Pancreas (tissue), 10 donors: ENCODE measurements around the gene ALPL. TPM values are rescaled to one million over a fixed set of nuclear protein-coding genes. Genes with fewer than 3 reads are reported as not detected.

ENCODE experiments used
- ATAC-seq, 4 donors: fragments of 200-7000 bp; cut with Tn5 transposase; one replicate each; pipeline versions ENCODE4 v1.8.0 to v1.9.1; 2020; ENCODE audit warnings: mild to moderate bottlenecking in 4 of 4, moderate library complexity in 4 of 4
- DNase-seq, 6 donors: peaks; one replicate each; pipeline ENCODE4 v3.0.0-alpha.2; 2020
- FAIRE-seq: peaks from 2 replicates; lab custom pipeline; 2012; peaks lifted over from hg19 to GRCh38; lab: Jason Lieb, UNC
- H3K27ac ChIP-seq, 4 donors: fragments of 200-600 bp; sonication (generic); 1 replicate in 3 of 4; 2 replicates in 1 of 4; pipeline versions ENCODE4 v1.5.0 to v1.8.0; 2020
- H3K27me3 ChIP-seq, 4 donors: fragments of 200-600 bp; one replicate each; pipeline ENCODE4 v1.8.0; 2021
- H3K36me3 ChIP-seq, 3 donors: fragments of 200-600 bp; sonication (generic) in 1 of 3; one replicate each; pipeline versions ENCODE4 v1.5.0 to v1.8.0; 2020 to 2021
- H3K4me1 ChIP-seq, 3 donors: fragments of 200-600 bp; one replicate each; pipeline ENCODE4 v1.8.0; 2021
- H3K4me3 ChIP-seq, 4 donors: fragments of 200-600 bp; sonication (generic) in 2 of 4; one replicate each; pipeline versions ENCODE4 v1.5.0 to v1.8.0; 2020 to 2021
- H3K9me3 ChIP-seq, 4 donors: fragments of 200-600 bp; one replicate each; pipeline ENCODE4 v1.8.0; 2021
- WGBS, 2 donors: extraction: QIAGEN DNeasy Blood & Tissue Kit; methylation state at CpG; one replicate each; pipeline ENCODE4 v1.1.7; 2013; 5-methylcytosine and 5-hydroxymethylcytosine counted together
- intact Hi-C, 3 donors: fragments of 100-400 bp; cut with DNase I; formaldehyde crosslinking; loops; one replicate each; pipeline versions ENCODE4 v1.11.1 to v1.14.2; 2022
- polyA plus RNA-seq, 2 donors: library from polyadenylated mRNA; stranded (reverse); fragments of 200-250 nt; gene quantifications; one replicate each; pipeline ENCODE4 v1.2.3, GENCODE V29; 2013
- total RNA-seq, 6 donors: library from RNA; stranded (reverse); fragmentation: NEBNext Ultra II Directional in 4 of 6; extraction: Animal tissue kit (Norgen Biotek cat#: 25700) in 4 of 6; gene quantifications; one replicate each; pipeline versions ENCODE4 v1.2.1 to v1.2.4, GENCODE V29; 2021 to 2023
- TF ChIP-seq, protein P1 (sequence below), 4 donors: fragments of 200-600 bp; sonication (generic) in 3 of 4; IDR thresholded peaks; one replicate each; pipeline versions ENCODE4 v1.5.0 to v1.8.0; 2021; ENCODE audit warnings: antibody characterized with exemption in 4 of 4
- donor health status: healthy with polysubstance abuse.
- donor health status: DM: no; HTN: no; CAD: no; lungs with moderate emphysema.
- donor health status: DM: no; HTN: no; CAD: no.
- donor health status: control.
- donor health status: control.
- donor health status: Bipolar disorder and iron deficiency.
- donor health status: DM: yes; HTN: yes; CAD: no.
- donor health status: DM: no; HTN: no; CAD: no.
- donor health status: DM: no; HTN: no; CAD: no.
- donor health status: DM: yes; HTN: yes; CAD: no.

ALPL gene
- total and polyA plus RNA-seq, 8 donors = 0.63 to 6.7 (median 3.0) TPM

DNA sequence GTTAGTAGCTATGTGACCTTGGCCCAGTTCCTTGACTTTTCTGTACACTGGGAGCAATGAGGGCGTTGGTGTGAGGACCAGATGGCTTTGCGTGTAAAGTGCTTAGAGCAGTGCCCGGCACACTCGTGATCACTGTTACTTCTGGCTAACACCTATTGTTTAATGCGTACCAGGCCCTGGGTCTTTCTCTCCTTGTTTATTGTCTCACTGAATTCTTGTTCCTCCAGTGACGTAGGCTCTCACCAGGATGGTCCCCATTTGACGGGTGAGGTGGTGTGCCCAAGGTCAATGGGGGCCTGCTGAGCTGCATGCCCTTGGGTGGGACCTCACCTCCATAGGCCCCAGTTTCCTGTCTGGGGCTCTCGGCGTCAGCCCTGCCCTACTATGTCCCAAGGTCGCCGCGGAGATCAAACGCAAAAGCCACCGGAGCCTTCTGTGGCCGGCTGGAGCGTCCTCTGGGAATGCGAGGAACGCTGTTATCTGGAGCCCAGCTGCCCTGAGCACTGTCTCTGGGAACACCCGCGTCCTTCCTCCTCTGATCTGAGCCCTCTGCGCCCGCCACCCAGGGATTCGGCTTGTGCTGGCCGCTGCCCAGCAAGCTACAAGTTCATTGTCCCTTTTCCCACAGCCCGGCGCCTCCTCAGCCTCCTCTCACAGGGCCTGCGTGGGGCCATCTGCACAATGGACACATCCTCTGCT is 28.9 kb downstream of the ALPL start:
- intact Hi-C loops = no loop called here
- Histone ChIP-seq H3K4me3 (no peak overlapping the region), H3K9me3 (no peaks in the 10 kb centered on the region), H3K36me3 (no peaks in the 10 kb centered on the region), H3K4me1 (peaks cover 5 to 12% (median 9%) of the 10 kb centered on the region in 3 donors), H3K27ac (peak overlapping the region in 3 of 4 donors; percentile 6 to 46 (median 18)), H3K27me3 (no peaks in the 10 kb centered on the region)
- WGBS, 2 donors = 11 to 13% methylated on average over 27 of the region's 27 CpGs
- FAIRE-seq = no peak
- peak; percentile 41 to 69 (median 60) for ATAC-seq
- TF ChIP-seq, protein P1, sequence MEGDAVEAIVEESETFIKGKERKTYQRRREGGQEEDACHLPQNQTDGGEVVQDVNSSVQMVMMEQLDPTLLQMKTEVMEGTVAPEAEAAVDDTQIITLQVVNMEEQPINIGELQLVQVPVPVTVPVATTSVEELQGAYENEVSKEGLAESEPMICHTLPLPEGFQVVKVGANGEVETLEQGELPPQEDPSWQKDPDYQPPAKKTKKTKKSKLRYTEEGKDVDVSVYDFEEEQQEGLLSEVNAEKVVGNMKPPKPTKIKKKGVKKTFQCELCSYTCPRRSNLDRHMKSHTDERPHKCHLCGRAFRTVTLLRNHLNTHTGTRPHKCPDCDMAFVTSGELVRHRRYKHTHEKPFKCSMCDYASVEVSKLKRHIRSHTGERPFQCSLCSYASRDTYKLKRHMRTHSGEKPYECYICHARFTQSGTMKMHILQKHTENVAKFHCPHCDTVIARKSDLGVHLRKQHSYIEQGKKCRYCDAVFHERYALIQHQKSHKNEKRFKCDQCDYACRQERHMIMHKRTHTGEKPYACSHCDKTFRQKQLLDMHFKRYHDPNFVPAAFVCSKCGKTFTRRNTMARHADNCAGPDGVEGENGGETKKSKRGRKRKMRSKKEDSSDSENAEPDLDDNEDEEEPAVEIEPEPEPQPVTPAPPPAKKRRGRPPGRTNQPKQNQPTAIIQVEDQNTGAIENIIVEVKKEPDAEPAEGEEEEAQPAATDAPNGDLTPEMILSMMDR (IDR thresholded peaks at IDR 0.05) = no peak
- peak in 3 of 6 donors; percentile 14 to 50 (median 23) for DNase-seq

DNA sequence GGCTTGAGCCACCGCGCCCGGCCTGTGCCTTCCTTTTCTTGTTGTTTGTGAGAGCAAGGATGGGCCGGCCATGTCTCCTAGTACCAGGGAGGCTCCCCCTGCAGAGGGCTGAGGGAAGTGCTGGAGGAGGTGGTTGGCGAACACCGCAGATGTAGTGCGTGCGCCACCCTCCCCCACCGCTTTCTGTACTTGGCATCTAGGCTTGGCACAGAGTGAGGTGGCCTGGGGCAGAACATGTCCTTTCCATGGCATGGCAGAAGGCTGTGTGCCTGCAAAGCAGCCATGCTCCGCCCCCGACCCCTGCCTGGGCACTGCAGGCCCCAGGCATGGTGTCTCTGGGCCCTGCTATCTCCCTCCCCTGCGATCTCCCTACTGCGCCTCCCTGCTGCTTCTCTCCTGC is 30.7 kb downstream of the ALPL start:
- no peak overlapping the region for H3K27ac ChIP-seq
- ATAC-seq = no peak
- H3K27me3 ChIP-seq = no peaks in the 10 kb centered on the region
- FAIRE-seq = no peak
- H3K9me3 ChIP-seq = no peaks in the 10 kb centered on the region
- intact Hi-C loops = no loop called here
- H3K36me3 ChIP-seq = no peaks in the 10 kb centered on the region
- DNase-seq = no peak
- 75 to 82% methylated on average over 12 to 13 of the region's 13 CpGs for whole genome bisulfite sequencing, 2 donors
- H3K4me3 ChIP-seq = no peak overlapping the region
- TF ChIP-seq, protein P1 (IDR thresholded peaks at IDR 0.05) = no peak
- H3K4me1 ChIP-seq = peaks cover 5 to 12% (median 9%) of the 10 kb centered on the region in 3 donors

GRCh38 chr1:21541329-21541728 is 32.1 kb downstream of the ALPL start:
- H3K4me1 ChIP-seq = peaks cover 5 to 12% (median 9%) of the 10 kb centered on the region in 3 donors
- DNase-seq (no peak), ATAC-seq (no peak), FAIRE-seq (no peak)
- no peaks in the 10 kb centered on the region for H3K9me3 ChIP-seq
- intact Hi-C loops = no loop called here
- H3K27ac ChIP-seq = no peak overlapping the region
- no peak overlapping the region for H3K4me3 ChIP-seq
- TF ChIP-seq, protein P1 (IDR thresholded peaks at IDR 0.05) = no peak
- H3K27me3 ChIP-seq = no peaks in the 10 kb centered on the region
- no peaks in the 10 kb centered on the region for H3K36me3 ChIP-seq
- WGBS, 2 donors = 80 to 84% methylated on average over 6 of the region's 6 CpGs

GRCh38 chr1:21541835-21542234 is 32.6 kb downstream of the ALPL start:
- TF ChIP-seq, protein P1 (IDR thresholded peaks at IDR 0.05) = no peak
- H3K36me3 ChIP-seq = no peaks in the 10 kb centered on the region
- WGBS, 2 donors = 82 to 86% methylated on average over 3 of the region's 3 CpGs

GRCh38 chr1:21543598-21543997 is 34.4 kb downstream of the ALPL start:
- 85 to 96% methylated on average over 6 of the region's 6 CpGs for WGBS, 2 donors
- intact Hi-C loops = no loop called here
- no peaks in the 10 kb centered on the region for H3K27me3 ChIP-seq
- DNase-seq (no peak), ATAC-seq (no peak), FAIRE-seq (no peak)
- H3K4me1 ChIP-seq = no peaks in the 10 kb centered on the region
- TF ChIP-seq, protein P1 (IDR thresholded peaks at IDR 0.05) = no peak
- H3K9me3 ChIP-seq = no peaks in the 10 kb centered on the region
- H3K36me3 ChIP-seq = no peaks in the 10 kb centered on the region
- no peak overlapping the region for H3K27ac ChIP-seq
- no peak overlapping the region for H3K4me3 ChIP-seq

More at GRCh38 chr1:21541835-21542234, 32.6 kb downstream of the ALPL start:
- DNase-seq (no peak), ATAC-seq (peak in 1 of 4 donors; percentile 24), FAIRE-seq (no peak)
- H3K4me1 ChIP-seq = peaks cover 5 to 12% (median 9%) of the 10 kb centered on the region in 3 donors
- no peak overlapping the region for H3K4me3 ChIP-seq
- H3K9me3 ChIP-seq = no peaks in the 10 kb centered on the region
- H3K27ac ChIP-seq = no peak overlapping the region
- intact Hi-C loops = no loop called here
- H3K27me3 ChIP-seq = no peaks in the 10 kb centered on the region
